Upper lobe of right lung (tissue), 1 donor: ENCODE results near the gene U2AF1L4. TPM values are rescaled to one million over a fixed set of nuclear protein-coding genes. Genes with fewer than 3 reads are reported as not detected.

Experiments used
- ATAC-seq: fragments of 200-7000 bp; cut with Tn5 transposase; one replicate; pipeline ENCODE4 v1.9.1; 2020; ENCODE audit warnings: mild to moderate bottlenecking, moderate library complexity
- DNase-seq: peaks from one replicate; pipeline ENCODE4 v3.0.0-alpha.2; 2020
- H3K27ac ChIP-seq: fragments of 200-600 bp; one replicate; pipeline ENCODE4 v1.8.0; 2022
- H3K27me3 ChIP-seq: fragments of 200-600 bp; one replicate; pipeline ENCODE4 v1.8.0; 2022; ENCODE audit warnings: mild to moderate bottlenecking
- H3K36me3 ChIP-seq: fragments of 200-600 bp; one replicate; pipeline ENCODE4 v1.8.0; 2022
- H3K4me1 ChIP-seq: fragments of 200-600 bp; one replicate; pipeline ENCODE4 v1.8.0; 2022
- H3K4me3 ChIP-seq: fragments of 200-600 bp; one replicate; pipeline ENCODE4 v1.8.0; 2022; ENCODE audit warnings: mild to moderate bottlenecking
- H3K9me3 ChIP-seq: fragments of 200-600 bp; one replicate; pipeline ENCODE4 v1.8.0; 2022
- intact Hi-C: fragments of 100-400 bp; cut with DNase I; formaldehyde crosslinking; loops from one replicate; pipeline ENCODE4 v1.11.0; 2022
- total RNA-seq: library from RNA; stranded (reverse); fragmentation: NEBNext Ultra II Directional; extraction: Animal tissue kit (Norgen Biotek cat#: 25700); gene quantifications from one replicate; pipeline ENCODE4 v1.2.1, GENCODE V29; 2021
- TF ChIP-seq, protein P1 (sequence below): fragments of 200-600 bp; IDR thresholded peaks from one replicate; pipeline ENCODE4 v1.8.0; 2022; ENCODE audit warnings: antibody characterized with exemption
- donor health status: DM: no; HTN: yes; CAD: no; lungs with severe emphysema.

The U2AF1L4 gene
- total RNA-seq, 1 donor from 2014 or later = 26.3 TPM

DNA sequence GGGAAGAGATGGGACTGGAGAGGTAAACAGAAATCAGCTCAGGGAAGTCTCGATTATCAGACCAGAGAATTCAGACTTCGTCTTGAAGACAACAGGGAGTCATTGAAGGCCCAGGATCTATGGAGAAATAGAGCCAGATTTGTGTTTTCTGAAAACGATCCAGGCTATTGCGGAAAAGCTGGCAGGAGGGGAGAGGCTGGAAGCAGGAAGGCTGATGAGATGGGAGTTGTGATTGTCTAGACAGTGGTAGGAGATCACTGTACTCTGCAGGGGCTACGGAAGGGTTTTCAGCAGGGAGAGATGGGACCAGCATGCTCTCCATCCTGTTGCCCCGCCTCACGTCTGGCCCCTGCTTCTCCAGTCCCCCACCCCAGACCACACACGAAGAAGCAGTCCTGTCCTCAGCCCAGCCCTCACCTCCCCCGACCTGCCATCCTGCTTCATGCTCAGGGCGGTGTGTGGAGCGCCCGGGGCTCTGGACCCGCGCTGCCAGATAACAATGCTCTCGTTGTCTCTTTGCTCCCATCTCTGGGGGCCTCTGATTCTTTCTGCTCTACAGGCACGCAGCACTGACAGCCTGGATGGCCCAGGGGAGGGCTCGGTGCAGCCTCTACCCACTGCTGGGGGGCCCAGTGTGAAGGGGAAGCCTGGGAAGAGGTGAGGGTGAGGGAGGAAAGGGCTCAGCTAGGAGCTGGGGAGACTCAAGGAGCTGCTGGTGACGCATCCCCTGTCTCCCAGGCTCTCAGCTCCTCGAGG, 32.0 kb upstream of the U2AF1L4 start:
- intact Hi-C loops = no loop called here
- no peak for ATAC-seq
- H3K27me3 ChIP-seq = no peaks in the 10 kb centered on the region
- peaks cover 4% of the 10 kb centered on the region for H3K4me1 ChIP-seq
- no peak overlapping the region for H3K4me3 ChIP-seq
- no peak overlapping the region for H3K27ac ChIP-seq
- no peak for DNase-seq
- H3K36me3 ChIP-seq = no peaks in the 10 kb centered on the region
- TF ChIP-seq, protein P1, sequence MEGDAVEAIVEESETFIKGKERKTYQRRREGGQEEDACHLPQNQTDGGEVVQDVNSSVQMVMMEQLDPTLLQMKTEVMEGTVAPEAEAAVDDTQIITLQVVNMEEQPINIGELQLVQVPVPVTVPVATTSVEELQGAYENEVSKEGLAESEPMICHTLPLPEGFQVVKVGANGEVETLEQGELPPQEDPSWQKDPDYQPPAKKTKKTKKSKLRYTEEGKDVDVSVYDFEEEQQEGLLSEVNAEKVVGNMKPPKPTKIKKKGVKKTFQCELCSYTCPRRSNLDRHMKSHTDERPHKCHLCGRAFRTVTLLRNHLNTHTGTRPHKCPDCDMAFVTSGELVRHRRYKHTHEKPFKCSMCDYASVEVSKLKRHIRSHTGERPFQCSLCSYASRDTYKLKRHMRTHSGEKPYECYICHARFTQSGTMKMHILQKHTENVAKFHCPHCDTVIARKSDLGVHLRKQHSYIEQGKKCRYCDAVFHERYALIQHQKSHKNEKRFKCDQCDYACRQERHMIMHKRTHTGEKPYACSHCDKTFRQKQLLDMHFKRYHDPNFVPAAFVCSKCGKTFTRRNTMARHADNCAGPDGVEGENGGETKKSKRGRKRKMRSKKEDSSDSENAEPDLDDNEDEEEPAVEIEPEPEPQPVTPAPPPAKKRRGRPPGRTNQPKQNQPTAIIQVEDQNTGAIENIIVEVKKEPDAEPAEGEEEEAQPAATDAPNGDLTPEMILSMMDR = no peak
- no peaks in the 10 kb centered on the region for H3K9me3 ChIP-seq

DNA sequence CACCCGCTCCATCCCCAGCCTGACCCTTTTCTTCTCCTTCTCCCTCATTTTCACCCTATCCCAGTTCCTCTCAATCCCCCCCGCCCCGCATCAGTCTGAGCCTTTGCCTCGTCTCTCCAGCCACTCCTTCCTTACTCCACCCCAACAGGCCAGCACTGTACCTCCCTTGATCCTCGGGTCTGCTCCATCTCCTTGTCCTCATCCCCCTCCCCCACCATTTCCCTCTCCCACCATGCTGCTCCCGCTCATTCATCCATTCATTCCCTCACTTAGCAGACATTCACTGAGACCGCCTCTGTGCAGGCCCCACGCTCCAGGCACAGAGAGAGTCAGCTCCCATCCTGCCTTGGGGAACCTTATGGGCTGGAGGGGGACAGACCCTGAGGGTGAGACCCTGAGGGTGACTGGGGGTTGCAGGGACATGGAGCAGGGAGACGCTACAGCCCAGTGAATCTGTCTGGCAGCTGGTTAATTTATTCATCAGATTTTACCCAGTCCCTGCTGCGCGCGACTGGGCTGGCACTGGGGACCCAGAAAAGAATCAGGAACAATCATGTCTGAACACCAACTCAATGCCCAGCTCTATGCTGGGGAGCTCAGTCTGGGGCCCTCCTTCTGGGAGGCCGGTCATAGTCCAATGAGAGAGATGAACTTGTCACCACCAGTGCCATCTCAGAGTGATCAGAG, 31.0 kb upstream of the U2AF1L4 start:
- H3K4me1 ChIP-seq = peaks cover 4% of the 10 kb centered on the region

DNA sequence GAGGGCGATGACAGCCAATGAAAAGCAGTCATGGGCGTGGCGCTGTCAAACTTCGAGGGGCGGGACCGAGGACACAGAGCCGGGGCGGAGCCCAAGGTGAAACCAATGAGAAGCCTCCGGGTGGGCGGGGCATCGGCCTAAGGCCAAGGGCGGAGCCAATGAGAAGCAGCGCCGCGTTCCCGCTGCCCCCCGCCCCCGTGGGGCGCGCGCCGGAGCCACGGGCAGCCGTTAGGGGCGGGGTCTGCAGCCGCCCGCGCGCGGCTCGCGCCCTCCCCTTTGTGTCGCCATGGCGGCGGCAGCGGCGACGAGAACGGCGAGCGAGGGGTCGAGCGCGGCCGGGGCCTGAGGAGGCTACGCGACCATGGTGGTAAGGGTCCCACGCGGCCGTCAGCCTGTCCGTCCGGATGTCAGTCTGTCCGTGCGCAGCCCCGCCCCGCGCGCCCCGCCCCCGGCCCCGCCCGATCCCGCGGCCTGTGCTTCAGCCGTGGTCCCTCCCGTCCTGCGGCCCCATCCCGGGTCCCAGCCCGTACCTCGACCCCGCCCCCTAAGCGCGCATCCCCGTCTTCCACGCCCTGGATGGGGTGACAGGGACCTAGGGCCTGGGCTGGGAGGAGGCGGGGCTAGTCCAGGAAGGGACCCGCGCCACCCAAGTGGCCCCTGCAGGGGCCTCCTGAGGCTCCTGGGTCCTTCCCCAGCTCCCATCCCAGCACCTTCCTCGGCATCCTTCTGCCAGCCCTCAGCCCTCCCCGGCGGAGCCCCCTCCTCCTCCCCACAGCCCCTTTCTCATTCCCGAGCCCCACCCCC, 30.3 kb upstream of the U2AF1L4 start, which contains the start of gene ARHGAP33:
Gene ARHGAP33, plus strand, starts transcription at position 267 of the 804 bp plus-strand sequence. Its CDS starts 95 bp downstream, at position 362.
- Histone ChIP-seq H3K9me3 (no peaks in the 10 kb centered on the region), H3K27me3 (no peaks in the 10 kb centered on the region), H3K4me3 (peak within 1 kb of the TSS; percentile 80), H3K36me3 (no peaks in the 10 kb centered on the region), H3K27ac (peak within 1 kb of the TSS; percentile 42), H3K4me1 (peaks cover 4% of the 10 kb centered on the region)
- TF ChIP-seq, protein P1 = no peak
- DNase-seq (peak; percentile 100), ATAC-seq (peak; percentile 99)
- intact Hi-C loops = no loop called here

More for the DNA sequence above, 31.0 kb upstream of the U2AF1L4 start:
- no peak overlapping the region for H3K27ac ChIP-seq
- H3K27me3 ChIP-seq = no peaks in the 10 kb centered on the region
- peak overlapping the region; percentile 80 for H3K4me3 ChIP-seq
- H3K9me3 ChIP-seq = no peaks in the 10 kb centered on the region
- DNase-seq = no peak
- no peaks in the 10 kb centered on the region for H3K36me3 ChIP-seq
- intact Hi-C loops = no loop called here
- TF ChIP-seq, protein P1 = no peak
- ATAC-seq = no peak

DNA sequence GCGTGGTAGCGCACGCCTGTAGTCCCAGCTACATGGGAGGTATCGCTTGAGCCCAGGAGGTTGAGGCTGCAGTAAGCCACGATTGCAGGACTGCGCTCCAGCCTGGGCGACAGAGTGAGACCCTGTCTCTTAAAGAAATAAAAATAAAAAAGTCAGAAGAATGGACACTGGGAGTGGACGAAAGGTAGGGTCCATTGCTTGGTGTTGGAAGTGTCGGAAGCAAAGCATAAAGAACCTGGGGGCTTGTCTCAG, 29.8 kb upstream of the U2AF1L4 start:
- peak overlapping the region; percentile 80 for H3K4me3 ChIP-seq
- TF ChIP-seq, protein P1 = no peak
- no peaks in the 10 kb centered on the region for H3K36me3 ChIP-seq
- H3K4me1 ChIP-seq = peaks cover 4% of the 10 kb centered on the region
- intact Hi-C loops = no loop called here
- peak; percentile 60 for DNase-seq
- H3K9me3 ChIP-seq = no peaks in the 10 kb centered on the region
- H3K27me3 ChIP-seq = no peaks in the 10 kb centered on the region
- no peak overlapping the region for H3K27ac ChIP-seq
- no peak for ATAC-seq

DNA sequence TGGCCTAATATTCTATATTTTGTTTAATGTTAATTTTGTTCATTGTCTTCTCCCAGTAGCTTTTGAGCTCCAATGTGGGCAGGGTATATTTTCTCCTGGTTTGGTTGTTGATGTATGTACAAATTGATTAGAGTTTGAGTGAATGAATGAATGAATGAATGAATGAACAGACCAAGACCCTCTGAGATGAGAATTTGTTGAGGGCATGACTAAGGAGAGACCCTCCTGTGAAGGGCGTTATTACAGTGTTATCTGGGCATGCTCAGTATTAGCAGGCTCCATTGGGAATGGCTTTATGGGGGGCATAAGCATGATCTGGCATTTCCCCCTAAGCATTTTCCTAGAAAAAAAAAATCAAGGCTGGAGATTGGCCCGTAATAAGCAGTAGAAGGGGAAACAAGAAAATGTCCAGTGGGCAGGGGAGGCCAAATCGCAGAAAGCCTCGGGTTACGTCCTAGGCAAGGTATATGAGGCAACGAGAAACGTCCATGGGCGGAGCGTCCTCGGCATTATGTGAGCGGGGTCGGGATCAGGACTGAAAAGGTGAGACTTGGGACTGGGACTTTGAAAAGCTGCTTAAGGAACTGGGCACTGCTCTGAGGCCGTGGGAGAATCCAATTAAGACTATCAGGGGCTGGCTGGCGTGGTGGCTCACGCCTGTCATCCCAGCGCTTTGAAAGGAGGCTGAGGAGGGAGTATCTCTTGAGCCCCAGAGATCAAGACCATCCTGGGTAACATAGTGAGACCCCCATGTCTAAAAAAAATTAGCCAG, 29.2 kb upstream of the U2AF1L4 start:
- no peak for ATAC-seq
- intact Hi-C loops = no loop called here

More for the DNA sequence above, 29.2 kb upstream of the U2AF1L4 start:
- Histone ChIP-seq H3K27me3 (no peaks in the 10 kb centered on the region), H3K36me3 (no peaks in the 10 kb centered on the region), H3K27ac (no peak overlapping the region), H3K9me3 (no peaks in the 10 kb centered on the region), H3K4me1 (peaks cover 4% of the 10 kb centered on the region), H3K4me3 (peak overlapping the region; percentile 80)
- TF ChIP-seq, protein P1 = no peak
- DNase-seq = no peak
